Measurements from ENCODE around the gene ELOB. TPM values are rescaled to one million over a fixed set of nuclear protein-coding genes. Genes with fewer than 3 reads are reported as not detected.

The ELOB gene
- total RNA-seq, 1 experiment from 2014 or later, result 175 TPM

DNA sequence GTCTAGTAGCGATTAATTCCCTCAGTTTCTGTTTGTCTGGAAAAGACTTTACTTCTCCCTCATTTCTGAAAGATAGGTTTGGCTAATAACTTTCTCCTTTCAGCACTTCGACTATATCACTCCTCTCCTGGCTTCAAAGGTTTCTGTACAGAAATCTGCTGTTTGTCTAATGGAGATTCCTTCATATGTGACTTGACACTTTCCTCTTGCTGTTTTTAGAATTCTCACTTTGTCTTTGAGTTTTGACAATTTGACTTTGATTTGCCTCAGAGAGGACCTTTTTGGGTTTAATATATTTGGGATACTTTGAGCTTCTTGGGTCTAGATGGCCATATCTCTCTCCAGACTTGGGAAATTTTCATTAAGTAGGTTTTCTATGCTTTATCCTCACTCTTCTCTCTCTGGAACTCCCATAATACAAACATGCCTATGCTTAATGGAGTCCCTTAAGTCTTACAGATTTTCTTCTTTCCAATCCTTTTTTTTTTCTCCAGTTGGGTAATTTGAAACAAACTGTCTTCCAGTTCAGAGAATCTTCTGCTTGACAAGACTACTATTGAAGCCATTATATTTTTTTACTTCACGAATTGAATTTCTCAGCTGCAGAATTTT lies 32.2 kb upstream of the ELOB start:
- POLR2A ChIA-PET, result no interaction called here
- H3K27ac Mint-ChIP-seq (ENCODE audit: unreplicated experiment), result no peak overlapping the region
- DNase-seq, result no peak

DNA sequence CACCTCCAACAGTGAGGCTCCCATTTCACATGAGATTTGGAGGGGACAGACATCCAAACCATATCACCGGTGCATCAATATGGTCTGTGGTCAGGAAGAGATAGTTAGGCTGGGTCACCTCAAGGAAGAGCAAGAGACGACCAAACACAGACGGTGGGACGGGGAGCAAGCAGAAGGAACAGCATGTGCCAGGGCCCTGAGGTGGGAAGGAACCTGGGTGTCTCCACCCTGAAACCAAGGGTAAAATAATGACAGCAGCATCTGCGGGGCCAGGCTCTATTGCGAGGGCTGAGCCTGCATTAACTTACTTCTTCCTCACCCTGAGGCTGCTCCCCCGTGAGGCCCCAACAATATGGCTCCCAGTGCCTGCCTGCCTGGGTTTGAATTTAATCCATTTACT lies 31.1 kb upstream of the ELOB start:
- Mint-ChIP-seq H3K36me3 (ENCODE audit: insufficient read depth, unreplicated experiment) (peaks cover 5% of the 10 kb centered on the region), H3K4me3 (ENCODE audit: unreplicated experiment) (no peak overlapping the region), H3K9me3 (ENCODE audit: unreplicated experiment) (peaks cover 38% of the 10 kb centered on the region), H3K27me3 (ENCODE audit: insufficient read depth, unreplicated experiment) (no peaks in the 10 kb centered on the region), H3K27ac (ENCODE audit: unreplicated experiment) (no peak overlapping the region), H3K4me1 (ENCODE audit: low read depth, unreplicated experiment) (peaks cover 6% of the 10 kb centered on the region)
- ChIA-PET CTCF (no interaction called here), POLR2A (no interaction called here)
- Histone ChIP-seq H3K9me3 (0 out of 2 replicates have a peak, but pooled peaks cover 5% of the 10 kb centered on the region), H3K36me3 (ENCODE audit: control insufficient read depth, insufficient read depth, low read length) (no peaks in the 10 kb centered on the region), H3K4me1 (no peaks in the 10 kb centered on the region), H3K4me3 (ENCODE audit: low read depth, low read length) (no peak overlapping the region), H3K27me3 (replicated peaks; ENCODE audit: control insufficient read depth, insufficient read depth, low read length) (no peaks in the 10 kb centered on the region)
- TF ChIP-seq, protein P1, sequence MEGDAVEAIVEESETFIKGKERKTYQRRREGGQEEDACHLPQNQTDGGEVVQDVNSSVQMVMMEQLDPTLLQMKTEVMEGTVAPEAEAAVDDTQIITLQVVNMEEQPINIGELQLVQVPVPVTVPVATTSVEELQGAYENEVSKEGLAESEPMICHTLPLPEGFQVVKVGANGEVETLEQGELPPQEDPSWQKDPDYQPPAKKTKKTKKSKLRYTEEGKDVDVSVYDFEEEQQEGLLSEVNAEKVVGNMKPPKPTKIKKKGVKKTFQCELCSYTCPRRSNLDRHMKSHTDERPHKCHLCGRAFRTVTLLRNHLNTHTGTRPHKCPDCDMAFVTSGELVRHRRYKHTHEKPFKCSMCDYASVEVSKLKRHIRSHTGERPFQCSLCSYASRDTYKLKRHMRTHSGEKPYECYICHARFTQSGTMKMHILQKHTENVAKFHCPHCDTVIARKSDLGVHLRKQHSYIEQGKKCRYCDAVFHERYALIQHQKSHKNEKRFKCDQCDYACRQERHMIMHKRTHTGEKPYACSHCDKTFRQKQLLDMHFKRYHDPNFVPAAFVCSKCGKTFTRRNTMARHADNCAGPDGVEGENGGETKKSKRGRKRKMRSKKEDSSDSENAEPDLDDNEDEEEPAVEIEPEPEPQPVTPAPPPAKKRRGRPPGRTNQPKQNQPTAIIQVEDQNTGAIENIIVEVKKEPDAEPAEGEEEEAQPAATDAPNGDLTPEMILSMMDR (IDR thresholded peaks at IDR 0.05; ENCODE audit: insufficient read depth in 1 of 2, low read depth in 1 of 2, low read length in 1 of 2, severe bottlenecking in 1 of 2, unreplicated experiment in 1 of 2), result no peak
- no TSS peak for BruUV-seq (replicated peaks)
- no peak for DNase-seq
- intact Hi-C loops (cut with micrococcal nuclease; ENCODE audit: unreplicated experiment), result no loop called here

More for the DNA sequence above, 32.2 kb upstream of the ELOB start:
- H3K4me3 Mint-ChIP-seq (ENCODE audit: unreplicated experiment), result no peak overlapping the region
- peaks cover 5% of the 10 kb centered on the region for H3K36me3 Mint-ChIP-seq (ENCODE audit: insufficient read depth, unreplicated experiment)
- no peak overlapping the region for H3K4me3 ChIP-seq (ENCODE audit: low read depth, low read length)
- H3K27me3 ChIP-seq (replicated peaks; ENCODE audit: control insufficient read depth, insufficient read depth, low read length), result no peaks in the 10 kb centered on the region
- intact Hi-C loops (cut with micrococcal nuclease; ENCODE audit: unreplicated experiment), result no loop called here
- no peaks in the 10 kb centered on the region for H3K4me1 ChIP-seq
- TF ChIP-seq, protein P1 (IDR thresholded peaks at IDR 0.05; ENCODE audit: insufficient read depth in 1 of 2, low read depth in 1 of 2, low read length in 1 of 2, severe bottlenecking in 1 of 2, unreplicated experiment in 1 of 2), result no peak
- no TSS peak for BruUV-seq (replicated peaks)
- H3K9me3 ChIP-seq, result no peaks in the 10 kb centered on the region
- peaks cover 28% of the 10 kb centered on the region for H3K9me3 Mint-ChIP-seq (ENCODE audit: unreplicated experiment)
- H3K36me3 ChIP-seq (ENCODE audit: control insufficient read depth, insufficient read depth, low read length), result no peaks in the 10 kb centered on the region
- peaks cover 6% of the 10 kb centered on the region for H3K4me1 Mint-ChIP-seq (ENCODE audit: low read depth, unreplicated experiment)
- CTCF ChIA-PET, result no interaction called here
- H3K27me3 Mint-ChIP-seq (ENCODE audit: insufficient read depth, unreplicated experiment), result no peaks in the 10 kb centered on the region

DNA sequence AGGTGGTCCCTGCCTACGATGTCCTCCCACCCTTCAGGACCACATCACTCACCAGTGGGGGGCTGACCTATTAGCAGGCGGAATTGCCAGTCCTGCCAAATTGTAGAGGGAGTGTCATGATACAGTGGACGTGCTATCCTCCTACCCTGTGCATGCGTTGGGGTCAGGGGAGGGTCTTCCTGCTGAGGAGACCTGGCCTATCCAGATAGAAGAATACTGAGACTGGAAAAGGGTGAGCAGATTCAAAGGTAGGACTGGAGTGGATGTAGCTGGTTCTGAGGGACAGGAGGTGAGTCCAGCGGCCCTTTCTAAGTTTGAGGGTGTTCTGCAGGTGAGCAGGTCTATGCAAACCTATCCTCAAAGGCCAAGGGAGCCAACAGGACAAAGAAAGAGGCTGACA lies 29.2 kb upstream of the ELOB start:
- Histone ChIP-seq H3K36me3 (ENCODE audit: control insufficient read depth, insufficient read depth, low read length) (no peaks in the 10 kb centered on the region), H3K27me3 (replicated peaks; ENCODE audit: control insufficient read depth, insufficient read depth, low read length) (no peaks in the 10 kb centered on the region), H3K9me3 (0 out of 2 replicates have a peak, but pooled peaks cover 7% of the 10 kb centered on the region), H3K4me3 (ENCODE audit: low read depth, low read length) (no peak overlapping the region), H3K4me1 (no peaks in the 10 kb centered on the region)
- CTCF ChIA-PET, result no interaction called here
- TF ChIP-seq, protein P1 (IDR thresholded peaks at IDR 0.05; ENCODE audit: insufficient read depth in 1 of 2, low read depth in 1 of 2, low read length in 1 of 2, severe bottlenecking in 1 of 2, unreplicated experiment in 1 of 2), result no peak
- Mint-ChIP-seq H3K4me3 (ENCODE audit: unreplicated experiment) (no peak overlapping the region), H3K4me1 (ENCODE audit: low read depth, unreplicated experiment) (peaks cover 6% of the 10 kb centered on the region), H3K9me3 (ENCODE audit: unreplicated experiment) (peaks cover 43% of the 10 kb centered on the region), H3K27me3 (ENCODE audit: insufficient read depth, unreplicated experiment) (no peaks in the 10 kb centered on the region), H3K27ac (ENCODE audit: unreplicated experiment) (no peak overlapping the region), H3K36me3 (ENCODE audit: insufficient read depth, unreplicated experiment) (peaks cover 5% of the 10 kb centered on the region)
- intact Hi-C loops (cut with micrococcal nuclease; ENCODE audit: unreplicated experiment), result no loop called here
- BruUV-seq (replicated peaks), result no TSS peak
- POLR2A ChIA-PET, result no interaction called here
- no peak for DNase-seq
